ENCODE results near the gene PNPLA1.

PNPLA1 gene

GRCh38 chr6:36352477-36353157 lies 82.8 kb downstream of the PNPLA1 start:
- no peak for DNase-seq (ENCODE audit: low read depth)
- TF ChIP-seq, protein P1, sequence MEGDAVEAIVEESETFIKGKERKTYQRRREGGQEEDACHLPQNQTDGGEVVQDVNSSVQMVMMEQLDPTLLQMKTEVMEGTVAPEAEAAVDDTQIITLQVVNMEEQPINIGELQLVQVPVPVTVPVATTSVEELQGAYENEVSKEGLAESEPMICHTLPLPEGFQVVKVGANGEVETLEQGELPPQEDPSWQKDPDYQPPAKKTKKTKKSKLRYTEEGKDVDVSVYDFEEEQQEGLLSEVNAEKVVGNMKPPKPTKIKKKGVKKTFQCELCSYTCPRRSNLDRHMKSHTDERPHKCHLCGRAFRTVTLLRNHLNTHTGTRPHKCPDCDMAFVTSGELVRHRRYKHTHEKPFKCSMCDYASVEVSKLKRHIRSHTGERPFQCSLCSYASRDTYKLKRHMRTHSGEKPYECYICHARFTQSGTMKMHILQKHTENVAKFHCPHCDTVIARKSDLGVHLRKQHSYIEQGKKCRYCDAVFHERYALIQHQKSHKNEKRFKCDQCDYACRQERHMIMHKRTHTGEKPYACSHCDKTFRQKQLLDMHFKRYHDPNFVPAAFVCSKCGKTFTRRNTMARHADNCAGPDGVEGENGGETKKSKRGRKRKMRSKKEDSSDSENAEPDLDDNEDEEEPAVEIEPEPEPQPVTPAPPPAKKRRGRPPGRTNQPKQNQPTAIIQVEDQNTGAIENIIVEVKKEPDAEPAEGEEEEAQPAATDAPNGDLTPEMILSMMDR (IDR thresholded peaks at IDR 0.05; ENCODE audit: low read length, missing control alignments), result no peak
- H3K4me3 ChIP-seq (replicated peaks; ENCODE audit: low read depth, low read length), result no peak overlapping the region

DNA sequence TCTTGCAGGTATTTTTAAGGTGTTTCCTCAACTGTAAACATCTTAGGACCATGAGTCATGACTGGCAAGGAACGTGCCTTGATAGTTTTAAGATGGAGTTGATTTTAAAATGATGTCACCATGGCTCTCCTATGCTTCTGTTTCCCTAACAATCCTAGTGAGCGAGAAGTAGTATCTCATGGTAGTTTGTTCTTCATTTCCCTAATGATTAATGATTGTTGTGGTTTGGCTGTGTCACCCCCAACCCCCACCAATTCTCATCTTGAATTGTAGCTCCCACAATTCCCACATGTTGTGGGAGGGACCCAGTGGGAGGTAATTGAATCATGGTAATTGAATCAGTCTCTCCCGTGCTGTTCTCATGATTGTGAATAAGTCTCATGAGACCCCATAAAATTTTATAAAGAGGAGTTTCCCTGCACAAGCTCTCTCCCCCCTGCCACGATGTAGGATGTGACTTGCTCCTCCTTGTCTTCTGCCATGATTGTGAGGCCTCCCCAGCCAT lies 83.6 kb downstream of the PNPLA1 start:
- DNase-seq (ENCODE audit: low read depth), result peak; percentile 32

GRCh38 chr6:36355819-36356218 lies 86.0 kb downstream of the PNPLA1 start:
- TF ChIP-seq, protein P1 (IDR thresholded peaks at IDR 0.05; ENCODE audit: low read length, missing control alignments), result no peak
- peak; percentile 91 for DNase-seq (ENCODE audit: low read depth)
- H3K4me3 ChIP-seq (replicated peaks; ENCODE audit: low read depth, low read length), result no peak overlapping the region

More for the DNA sequence above, 83.6 kb downstream of the PNPLA1 start:
- H3K4me3 ChIP-seq (replicated peaks; ENCODE audit: low read depth, low read length), result no peak overlapping the region
- TF ChIP-seq, protein P1 (IDR thresholded peaks at IDR 0.05; ENCODE audit: low read length, missing control alignments), result no peak

DNA sequence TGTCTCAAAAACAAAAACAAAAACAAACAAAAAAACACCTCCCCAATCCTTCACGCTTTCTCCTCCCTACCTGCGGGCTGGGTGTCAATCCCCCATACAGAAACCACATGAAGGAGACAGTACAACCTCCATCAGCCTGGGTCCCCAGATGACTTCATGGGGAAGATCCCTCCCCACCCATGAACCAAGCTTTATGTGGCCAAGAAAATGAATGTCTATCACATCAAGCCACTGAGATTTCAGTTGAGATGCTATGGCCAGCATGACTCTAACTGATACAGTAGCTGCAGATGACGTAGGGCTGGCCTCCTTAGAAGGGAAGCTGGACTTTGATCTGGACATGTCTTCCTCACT lies 88.0 kb downstream of the PNPLA1 start:
- H3K4me3 ChIP-seq (replicated peaks; ENCODE audit: low read depth, low read length), result no peak overlapping the region
- TF ChIP-seq, protein P1 (IDR thresholded peaks at IDR 0.05; ENCODE audit: low read length, missing control alignments), result no peak
- no peak for DNase-seq (ENCODE audit: low read depth)
